ENCODE measurements around the gene PTGER3. TPM values are rescaled to one million over a fixed set of nuclear protein-coding genes. Genes with fewer than 3 reads are reported as not detected.

Gene PTGER3
- 3.4 TPM for total RNA-seq

DNA sequence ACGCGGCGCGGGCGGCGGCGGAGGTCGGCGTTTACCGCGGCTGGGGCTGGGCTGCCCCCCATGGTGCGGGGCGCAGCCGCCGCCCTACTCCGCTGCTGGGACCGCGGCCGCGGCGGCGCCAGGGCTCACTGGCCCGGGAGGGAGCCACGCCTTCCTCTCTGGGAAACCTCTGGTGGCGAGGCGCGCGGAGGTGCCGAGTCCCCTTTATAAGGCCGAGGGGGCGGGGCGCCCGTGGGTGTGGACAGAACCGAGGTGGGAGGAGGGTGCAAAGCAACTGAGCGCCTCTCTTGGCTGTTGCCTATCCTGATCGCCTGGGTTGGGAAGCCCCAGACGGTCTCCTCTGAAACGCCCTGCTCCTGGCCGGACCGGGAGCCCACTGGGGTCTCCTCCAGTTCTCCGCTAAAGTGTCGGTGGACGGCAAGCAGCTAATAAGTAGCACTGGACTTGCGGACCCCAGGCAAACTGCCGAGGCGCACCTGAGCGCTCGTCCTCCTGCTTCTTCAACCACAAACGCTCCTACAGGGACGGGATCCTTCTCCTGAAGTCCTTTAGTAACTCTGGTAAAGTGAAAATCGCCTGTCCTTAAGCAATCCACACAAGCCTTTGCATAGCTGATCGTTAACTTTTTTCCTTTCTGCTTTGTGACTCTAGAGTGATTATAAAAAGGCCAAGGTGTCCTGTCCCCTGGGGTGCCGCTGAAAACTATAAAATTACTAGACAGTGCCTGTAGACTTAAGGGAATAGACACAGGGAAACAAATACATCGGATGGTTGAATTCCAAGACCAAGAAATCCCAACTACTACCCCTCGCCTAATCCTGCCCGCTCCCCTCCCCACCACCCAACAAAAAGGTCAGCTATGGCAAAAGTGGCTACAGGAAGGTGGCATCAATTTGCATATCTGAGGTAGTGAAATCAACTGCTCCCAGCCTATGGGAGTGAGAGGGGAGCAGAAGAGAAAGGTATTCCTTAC, at the start of gene PTGER3:
Gene PTGER3 (minus strand): TSS at position 182 of the 973 bp plus-strand sequence. CDS start 239 bp downstream, outside the sequence.
- DNase-seq, result peak; percentile 56

DNA sequence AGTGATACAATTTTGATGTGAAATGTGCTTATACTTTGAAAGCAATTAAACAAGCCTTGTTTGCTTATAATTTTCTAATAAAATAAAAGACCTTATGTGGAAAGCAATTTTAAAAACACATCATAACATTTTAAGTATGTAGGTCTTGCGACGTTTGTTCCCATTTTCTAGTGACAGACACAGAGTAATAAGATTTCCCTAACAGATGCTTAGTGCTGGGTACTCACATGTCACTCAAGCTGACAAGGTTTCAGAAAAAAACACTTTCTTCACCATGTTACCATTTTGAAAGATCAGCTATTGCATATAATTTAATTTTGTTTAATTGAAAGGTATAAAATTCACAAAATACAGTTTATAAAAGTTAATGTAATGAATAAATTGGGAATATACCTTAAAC, 47.3 kb upstream of the PTGER3 start:
- DNase-seq, result no peak

DNA sequence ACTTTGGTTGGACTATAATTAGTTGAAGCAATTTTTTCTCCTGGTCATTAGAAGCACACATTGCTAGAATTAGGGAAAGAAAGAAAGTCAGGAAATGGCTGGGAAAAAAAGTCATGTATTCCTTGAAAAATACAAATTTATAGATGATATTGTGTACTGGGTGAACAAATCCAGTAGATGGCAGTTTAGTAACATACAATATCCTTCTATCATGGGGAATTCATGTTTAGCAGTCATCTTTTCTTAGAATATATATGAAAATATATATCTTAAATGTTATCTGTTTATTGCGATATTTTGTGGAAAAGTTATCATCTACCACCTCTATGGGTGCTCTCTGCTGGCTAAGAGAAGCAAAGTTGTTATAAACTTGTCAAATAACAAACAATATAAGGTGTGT, 46.3 kb upstream of the PTGER3 start:
- DNase-seq, result peak; percentile 29

DNA sequence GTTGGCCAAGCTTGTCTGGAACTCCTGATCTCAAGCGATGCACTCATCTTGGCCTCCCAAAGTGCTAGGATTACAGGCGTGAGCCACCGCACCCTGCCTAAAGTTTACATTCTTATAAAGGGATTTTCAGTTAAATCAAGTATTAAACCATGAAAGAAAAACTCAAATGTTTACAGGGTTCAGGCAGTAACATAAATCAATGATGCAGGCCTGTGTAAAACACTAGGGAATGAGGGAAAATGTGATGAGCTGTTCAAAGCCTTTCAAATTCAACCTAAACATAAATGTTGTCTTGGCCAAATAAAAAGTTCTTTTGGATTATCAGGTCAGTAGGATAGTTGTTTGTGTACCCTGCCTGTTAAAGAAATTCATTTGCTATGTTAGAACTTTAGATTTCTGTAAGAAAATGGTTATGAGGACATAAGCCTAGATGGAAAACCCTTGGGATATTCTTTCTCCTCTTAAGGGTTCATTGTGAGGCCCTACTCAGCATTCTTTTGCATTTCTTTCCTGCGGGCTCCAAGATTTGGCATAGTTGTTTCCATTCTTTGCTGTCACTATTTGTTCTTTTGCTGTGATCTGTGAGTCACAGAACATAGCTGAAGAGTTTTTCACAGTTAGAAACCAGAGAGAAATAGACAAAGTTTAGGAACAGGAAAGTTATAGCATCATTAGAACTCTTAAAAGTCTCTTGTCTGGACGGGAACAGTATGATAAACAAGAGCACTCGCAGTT, 42.1 kb upstream of the PTGER3 start:
- DNase-seq, result no peak

DNA sequence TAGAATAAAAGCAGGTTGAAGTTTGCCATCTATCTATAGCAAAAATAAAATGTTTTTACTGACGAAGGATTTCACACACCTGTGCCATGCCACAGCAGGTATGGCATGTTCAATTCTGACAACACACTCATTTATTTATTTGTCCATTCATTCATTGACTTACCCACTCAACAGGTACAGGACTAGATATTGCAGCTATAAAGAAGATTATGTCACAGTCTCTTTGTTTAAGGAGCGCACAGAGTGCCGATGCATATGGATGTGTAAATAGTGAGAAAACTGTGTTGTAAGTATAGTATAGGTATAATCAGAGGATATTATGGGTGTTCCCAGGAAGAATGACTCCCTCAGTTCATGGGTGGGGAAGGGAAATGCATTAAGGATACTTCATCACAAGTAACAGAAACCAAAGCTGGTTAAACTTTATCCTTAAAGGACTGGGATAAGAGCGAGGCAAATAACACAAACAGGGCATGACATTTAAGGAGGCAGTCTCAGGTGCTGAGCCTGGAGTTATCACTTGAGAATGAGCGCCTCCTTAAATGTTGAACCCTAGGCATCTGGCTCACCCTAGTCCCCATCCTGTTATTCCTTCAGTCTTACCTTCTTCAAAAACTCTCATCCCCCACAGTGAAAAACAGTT, 41.1 kb upstream of the PTGER3 start:
- DNase-seq, result no peak

DNA sequence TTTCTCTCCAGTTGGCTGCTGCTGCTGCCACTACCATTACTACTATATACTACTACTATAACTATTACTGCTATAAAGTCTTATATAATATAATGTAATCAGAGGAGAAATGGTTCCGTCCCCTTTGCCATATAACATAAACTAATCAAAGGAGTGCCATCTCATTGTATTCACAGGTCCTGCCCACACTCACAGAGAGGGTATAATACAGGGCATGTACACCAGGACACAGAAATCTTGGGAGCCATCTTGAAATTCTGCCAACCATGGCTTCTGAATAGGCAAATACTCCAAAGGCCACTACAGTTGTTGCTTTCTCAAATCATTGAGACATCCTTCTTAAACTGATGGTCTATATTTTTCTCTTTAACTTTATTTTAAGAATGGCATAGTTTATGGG, 40.1 kb upstream of the PTGER3 start:
- no peak for DNase-seq

DNA sequence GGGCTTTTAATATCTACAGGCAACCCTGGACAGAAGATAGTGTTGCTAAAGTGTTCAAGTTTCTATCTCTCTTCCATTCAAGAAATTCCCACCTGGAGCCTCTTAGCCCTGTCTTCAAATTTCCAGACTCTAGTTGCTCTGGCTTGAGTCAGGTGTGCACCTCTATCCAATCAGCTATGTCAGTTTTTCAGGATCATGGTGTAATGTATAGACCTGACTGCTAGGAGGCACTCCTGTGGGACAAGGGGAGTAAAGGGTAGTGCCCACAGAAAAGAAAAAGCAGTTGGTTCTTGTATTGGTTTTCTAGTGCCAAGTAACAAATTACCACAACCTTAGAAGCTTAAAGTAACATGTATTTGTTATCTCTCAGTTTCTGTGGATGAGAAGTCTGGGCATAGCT, 39.4 kb upstream of the PTGER3 start:
- no peak for DNase-seq

DNA sequence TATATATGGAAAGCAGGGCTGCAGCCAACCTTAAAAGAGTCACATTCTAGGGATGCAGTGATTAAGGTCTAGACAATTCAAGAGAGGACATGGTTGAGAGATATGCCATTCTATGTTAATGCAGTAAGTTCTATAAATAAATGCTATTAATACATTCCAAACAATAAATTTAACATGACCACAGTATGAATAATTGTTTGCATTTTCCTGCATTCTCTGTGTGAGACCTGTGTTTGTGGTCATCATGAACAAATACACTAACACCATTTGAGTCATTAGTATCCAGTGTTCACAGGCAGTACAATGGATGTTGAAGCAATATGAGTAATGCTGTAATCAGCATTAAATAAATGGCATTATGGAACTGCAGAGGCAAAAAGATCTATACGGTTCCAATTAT, 38.7 kb upstream of the PTGER3 start:
- no peak for DNase-seq

DNA sequence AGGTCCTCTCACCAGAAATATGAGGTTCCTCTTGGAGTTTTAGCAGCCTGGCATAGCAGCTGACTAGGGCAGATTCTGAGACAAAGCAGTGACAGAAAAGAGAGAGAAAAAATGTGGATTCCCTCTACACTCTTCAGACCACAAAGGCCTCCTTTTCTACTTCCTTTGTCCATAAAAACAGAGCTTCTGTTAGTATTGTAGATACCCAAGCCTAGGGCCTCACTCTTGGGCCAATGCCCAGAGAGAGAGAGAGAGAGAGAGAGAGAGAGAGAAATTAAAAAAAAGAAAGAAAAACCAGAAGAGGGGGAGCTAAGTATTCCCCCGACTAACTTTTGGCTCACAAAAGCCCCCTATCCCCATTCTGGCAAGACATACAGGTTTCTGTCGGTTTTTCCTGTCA, 35.7 kb upstream of the PTGER3 start:
- DNase-seq, result no peak

DNA sequence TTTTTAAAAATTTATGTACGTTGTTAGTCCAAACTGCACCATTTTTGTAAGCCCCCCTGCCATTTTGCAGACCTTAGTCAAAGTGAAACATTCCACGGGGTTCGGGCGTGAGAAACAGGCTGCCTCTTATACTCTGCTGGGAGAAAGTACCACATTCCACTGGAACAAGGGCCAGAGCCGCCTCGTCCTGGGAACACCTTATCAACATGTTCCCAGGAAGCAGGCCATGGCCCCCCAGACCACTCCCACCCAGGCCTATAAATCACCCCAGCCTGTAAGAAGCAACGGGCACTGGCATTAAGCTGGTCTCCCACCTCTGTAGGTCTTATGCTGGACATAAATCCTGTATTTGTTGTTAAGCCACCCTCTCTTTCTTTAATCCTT, 34.1 kb upstream of the PTGER3 start:
- no peak for DNase-seq

DNA sequence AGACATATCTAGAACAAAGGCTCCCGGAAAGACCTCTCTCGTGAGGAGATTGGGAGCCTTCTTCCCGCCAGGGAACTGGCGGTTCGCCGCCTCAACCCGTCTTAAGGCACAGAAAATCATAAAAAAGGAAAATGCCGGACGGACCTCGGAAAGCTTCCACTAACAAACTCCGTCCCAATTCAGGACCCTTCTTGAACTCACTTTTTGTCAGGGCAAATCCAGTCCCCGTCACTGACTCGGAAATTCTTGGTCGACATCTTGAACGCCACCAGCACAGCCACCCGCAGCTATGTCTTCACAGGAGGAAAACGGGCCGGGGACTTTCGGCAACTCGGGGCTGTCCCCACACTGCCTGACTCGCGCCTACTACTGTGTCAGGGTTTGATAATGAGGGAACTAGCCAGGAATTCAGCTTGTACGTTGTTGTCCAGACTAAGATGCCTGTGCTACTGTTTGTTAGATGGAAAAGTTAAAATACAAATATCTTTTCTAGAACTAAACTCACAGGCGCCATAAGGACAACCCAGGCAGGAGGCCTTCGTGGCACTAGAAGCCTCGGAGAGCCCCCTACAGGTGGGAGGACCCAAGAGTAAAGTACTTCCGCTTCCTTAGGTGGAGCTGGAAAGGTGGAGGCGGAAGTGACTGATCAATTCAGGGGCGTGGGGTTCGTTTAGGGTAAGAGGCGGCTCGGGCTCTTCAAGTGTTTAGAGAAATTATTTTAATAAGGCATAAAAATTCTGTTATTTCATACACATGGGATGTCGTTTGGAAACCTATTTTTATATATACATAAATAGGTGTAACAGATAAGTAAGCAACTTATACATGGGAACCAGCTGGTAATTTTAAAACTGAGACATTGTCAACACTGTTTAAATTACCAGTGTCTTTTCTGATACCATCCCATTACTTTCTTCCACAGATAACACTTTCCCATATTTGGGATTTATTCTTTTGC, 33.4 kb upstream of the PTGER3 start, which contains the start of gene ZRANB2:
Gene ZRANB2 (minus strand): TSS at position 297 of the 958 bp plus-strand sequence. CDS start 40 bp downstream, at position 257.
- peak; percentile 98 for DNase-seq

DNA sequence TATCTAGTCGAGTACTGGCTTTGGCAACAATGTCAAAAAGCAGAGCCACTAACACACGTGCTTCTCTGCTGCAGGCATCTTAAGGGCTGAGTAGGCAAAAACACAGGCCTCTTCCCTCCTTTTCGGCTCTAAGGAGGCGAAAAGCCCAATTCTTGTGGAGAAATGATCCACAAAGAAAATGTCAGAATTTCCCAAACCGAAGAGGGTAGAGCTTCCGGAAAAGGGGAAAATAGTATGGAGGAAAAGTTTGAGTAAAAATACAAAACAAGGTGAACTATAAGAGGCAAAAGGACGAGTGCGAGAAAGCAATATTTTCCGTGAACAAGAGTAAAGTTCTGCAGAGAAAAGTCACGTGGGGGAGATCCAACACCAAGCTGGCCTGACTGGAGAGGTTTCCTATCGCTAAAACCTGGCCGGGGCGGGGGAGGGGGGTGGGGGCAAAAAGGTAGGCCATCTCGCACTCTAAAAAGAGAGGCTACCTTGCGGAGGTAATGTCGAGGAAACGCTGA, 32.7 kb upstream of the PTGER3 start:
- DNase-seq, result peak; percentile 32

DNA sequence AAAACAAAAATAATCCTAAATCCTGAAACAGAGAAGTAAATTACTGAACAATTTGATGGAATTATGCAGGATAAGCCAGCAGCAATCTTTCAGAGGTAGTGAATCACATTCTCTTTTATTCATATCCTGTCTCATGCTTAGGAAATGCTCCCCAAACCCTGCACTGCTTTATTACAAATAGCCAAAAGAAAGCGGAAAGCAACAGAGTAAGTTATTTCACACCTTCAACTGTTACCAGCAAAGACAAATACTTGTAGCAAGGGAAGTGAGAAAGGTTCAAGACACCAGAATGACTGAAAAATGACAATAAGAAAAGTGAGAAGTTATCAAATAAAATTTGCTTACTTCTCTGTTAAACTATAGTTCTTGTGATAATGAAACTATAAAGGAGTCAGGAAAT, 27.1 kb upstream of the PTGER3 start:
- no peak for DNase-seq

DNA sequence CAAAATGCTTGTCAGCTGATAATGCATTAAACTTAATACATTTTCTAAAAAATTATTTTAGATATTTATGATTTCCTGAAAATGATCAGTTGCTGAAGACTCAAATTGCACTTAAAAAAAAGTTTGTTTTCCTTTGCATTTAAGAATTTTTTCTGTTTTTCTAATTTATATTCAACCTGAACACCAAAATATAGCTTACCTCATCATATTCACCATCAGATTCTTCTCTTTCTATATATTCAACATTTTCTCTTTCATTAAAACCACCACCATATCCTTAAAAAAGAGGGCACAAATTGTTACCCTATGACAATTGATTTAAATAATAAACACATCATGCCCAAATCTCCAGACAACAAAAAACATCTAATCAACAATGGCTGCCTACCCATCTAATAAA, 24.7 kb upstream of the PTGER3 start:
- no peak for DNase-seq

DNA sequence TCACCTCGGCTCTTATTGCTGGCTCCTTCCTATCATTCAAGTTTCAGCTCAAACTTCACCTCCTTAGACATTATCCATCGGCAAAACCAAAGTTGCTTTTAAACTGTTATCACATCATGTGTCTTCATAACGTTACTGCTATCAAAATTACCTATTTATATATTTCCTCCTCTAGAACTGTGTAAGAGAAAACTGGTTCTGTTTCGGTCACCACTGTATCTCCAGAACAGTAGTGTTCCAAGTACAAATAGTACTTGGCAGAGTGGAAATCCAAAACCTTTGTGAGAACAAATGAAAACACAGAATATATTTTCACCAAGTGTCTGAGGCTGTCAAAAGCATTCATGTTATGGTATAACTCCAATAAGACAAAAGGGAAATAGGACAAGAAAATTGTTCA, 24.1 kb upstream of the PTGER3 start:
- no peak for DNase-seq

DNA sequence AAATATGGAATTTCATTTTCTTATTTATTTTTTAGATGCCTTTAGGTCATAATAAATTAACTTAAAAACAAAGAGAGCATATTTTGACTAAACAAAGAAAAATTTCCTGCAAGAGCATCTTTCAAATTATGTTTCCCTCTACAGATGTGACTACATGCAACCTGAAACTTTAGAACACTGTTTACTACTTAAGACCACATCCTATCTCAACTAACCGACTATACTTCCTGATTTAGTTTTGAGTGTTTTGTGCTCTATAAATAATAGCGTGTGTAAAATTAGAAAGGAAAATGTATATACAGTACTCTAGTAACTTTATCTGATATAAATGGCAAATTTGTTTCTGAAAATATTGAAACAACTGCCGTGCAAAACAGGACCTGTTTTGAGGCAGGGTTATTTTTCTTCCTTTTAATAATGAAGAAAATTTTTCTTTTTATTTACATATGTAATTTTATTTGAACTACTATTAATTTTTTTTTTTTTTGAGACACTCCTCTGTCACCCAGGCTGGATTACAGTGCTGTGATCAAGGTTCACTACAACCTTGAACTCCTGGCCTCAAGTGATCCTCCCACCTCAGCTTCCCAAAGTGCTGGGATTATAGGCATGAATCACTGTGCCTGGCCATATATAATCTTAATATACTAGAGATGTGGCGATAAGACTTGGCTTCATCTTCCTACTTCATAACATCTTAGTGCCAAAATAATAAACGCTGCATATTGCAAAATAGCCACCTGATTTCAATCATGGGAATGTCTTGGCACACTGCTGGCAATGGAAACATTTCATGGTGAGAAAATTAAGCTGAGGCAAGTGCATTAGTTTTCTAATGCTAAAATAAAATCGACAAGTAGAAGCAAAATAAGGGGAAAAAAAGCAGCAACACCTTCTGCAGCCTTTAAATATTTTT, 21.0 kb upstream of the PTGER3 start:
- no peak for DNase-seq

DNA sequence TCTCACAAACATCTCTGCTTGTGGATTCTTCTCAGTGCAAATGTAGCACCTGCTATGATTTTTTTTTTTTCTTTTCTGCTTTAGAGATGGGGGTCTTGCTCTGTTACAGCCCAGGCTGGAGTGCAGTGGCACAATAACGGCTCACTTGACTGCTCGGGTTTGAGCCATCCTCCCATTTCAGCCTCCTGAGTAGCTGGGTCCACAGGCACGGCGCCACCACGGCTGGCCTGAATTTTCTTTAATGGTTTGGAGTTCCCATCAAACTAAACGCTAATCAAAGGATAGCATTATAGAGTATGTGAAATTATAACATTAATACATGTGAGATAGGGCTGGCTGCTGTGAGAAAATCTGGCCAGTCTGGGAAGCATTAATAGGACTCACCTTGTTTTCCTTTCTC, 7.2 kb upstream of the PTGER3 start:
- DNase-seq, result no peak

DNA sequence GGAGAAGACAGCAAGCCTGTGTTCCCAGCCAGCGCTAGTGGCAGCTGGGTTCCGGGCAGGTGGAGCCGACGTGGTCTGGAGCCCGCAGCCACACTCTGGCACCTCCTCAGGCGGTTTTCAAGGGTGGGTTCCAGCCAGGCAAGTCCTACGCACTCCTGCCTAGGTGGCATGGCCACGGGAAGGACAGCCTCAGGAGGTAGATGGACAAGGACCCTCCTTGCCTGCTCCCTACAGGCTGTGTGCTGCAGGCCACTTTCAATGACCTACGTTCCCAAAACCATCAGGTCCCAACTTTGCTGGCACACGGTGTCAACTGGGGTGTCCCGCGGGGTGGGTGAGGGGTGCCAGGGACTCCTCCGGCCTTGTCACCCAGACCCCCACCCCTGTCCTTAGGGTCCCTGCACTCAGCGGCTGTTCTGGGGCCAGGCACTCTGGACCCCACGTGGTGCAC, 6.7 kb upstream of the PTGER3 start:
- DNase-seq, result no peak

DNA sequence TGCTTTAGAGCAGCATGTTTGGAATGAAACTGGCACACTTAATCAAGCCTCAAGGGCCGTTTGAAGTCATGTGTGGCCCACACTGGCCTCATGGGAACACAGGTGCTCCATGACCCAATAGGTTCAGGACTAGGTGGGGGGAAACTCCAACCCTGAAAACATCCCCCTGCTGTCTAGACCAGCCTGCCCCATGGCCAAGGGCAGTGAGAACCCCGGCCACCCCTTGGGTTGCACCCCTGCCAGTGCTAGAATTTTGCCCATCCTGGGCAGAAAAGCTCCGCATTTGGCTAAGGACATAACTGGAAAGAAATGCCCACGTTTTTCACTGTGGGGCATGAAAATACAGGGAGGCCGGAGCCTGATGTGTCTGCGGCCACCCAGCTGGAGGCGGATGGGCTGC, 6.1 kb upstream of the PTGER3 start:
- DNase-seq, result no peak

DNA sequence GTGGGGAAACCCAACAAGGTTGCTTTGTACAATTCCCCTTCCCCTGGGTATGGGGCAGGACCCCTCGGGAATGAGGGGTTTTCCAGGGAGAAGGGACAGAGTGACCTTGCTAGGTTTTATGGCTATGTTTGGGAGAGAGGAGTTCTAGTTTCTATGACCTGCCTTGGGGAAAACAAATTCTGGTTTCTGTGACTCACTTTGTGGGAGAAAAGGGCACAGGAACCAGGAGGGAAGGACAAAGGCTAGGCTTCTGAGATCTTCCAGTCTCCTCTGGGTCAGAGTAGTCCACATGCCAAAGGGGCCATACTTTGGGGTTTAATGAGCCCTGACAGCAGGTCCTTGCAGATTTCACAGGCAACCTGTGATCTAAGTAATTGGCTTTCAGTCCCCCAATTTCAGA, 5.5 kb upstream of the PTGER3 start:
- DNase-seq, result no peak
